HEK293 (cell line): Measurements from ENCODE around the gene SCN10A.

Experiments
- CTCF ChIA-PET: fragments of 350-600 bp; formaldehyde crosslinking; extraction: SDS; loops from one replicate; lab custom pipeline; 2021; ENCODE audit warnings: antibody characterized with exemption; lab: Yijun Ruan, JAX
- POLR2A ChIA-PET: fragments of 300-600 bp; formaldehyde crosslinking; extraction: SDS; loops from one replicate; lab custom pipeline; 2020; ENCODE audit warnings: antibody characterized with exemption, inconsistent platforms; lab: Yijun Ruan, JAX
- H3K27ac ChIP-seq: fragments of 200-500 bp; sonication (Bioruptor generic); 2 replicates; pipeline ENCODE4 v1.5.1; 2014; ENCODE audit warnings: low read depth, low read length, control low read depth, inconsistent platforms; ENCODE audit errors: extremely low read depth
- H3K36me3 ChIP-seq, 2 experiments: fragments of 200-500 bp in 1 of 2; sonication (Bioruptor generic) in 1 of 2; 1 replicate in 1 of 2; 2 replicates in 1 of 2; pipeline ENCODE4 v1.5.1; 2014 to 2017; ENCODE audit warnings: inconsistent platforms in 2 of 2, low read length in 2 of 2; ENCODE audit not compliant: control insufficient read depth in 2 of 2, insufficient read depth in 1 of 2
- H3K4me1 ChIP-seq: fragments of 200-500 bp; sonication (Bioruptor generic); 2 replicates; pipeline ENCODE4 v1.5.1; 2014; ENCODE audit warnings: mild to moderate bottlenecking, low read length, inconsistent platforms; ENCODE audit not compliant: control insufficient read depth, insufficient read depth
- H3K4me3 ChIP-seq: 2 replicates; pipeline ENCODE4 v1.5.1; 2011; ENCODE audit warnings: low read depth, mild to moderate bottlenecking, control low read depth, low read length, moderate library complexity
- H3K9me3 ChIP-seq: fragments of 200-500 bp; sonication (Bioruptor generic); 2 replicates; pipeline ENCODE4 v1.5.1; 2014; ENCODE audit warnings: low read depth, low read length, inconsistent platforms; ENCODE audit not compliant: control insufficient read depth, insufficient read depth
- CTCF ChIP-seq: fragments of 450-650 bp; formaldehyde crosslinking; IDR thresholded peaks from 2 replicates; pipeline ENCODE4 v1.5.1; 2016; ENCODE audit warnings: missing biosample characterization, missing genetic modification characterization
- ZFP3 ChIP-seq: fragments of 450-650 bp; formaldehyde crosslinking; IDR thresholded peaks from 2 replicates; pipeline ENCODE4 v1.5.1; 2016; ENCODE audit warnings: low read depth, missing biosample characterization, missing genetic modification characterization
- ZFP41 ChIP-seq: fragments of 450-650 bp; formaldehyde crosslinking; IDR thresholded peaks from 2 replicates; pipeline ENCODE4 v1.5.1; 2016; ENCODE audit warnings: missing biosample characterization, missing genetic modification characterization, borderline replicate concordance
- ZNF248 ChIP-seq: fragments of 450-650 bp; formaldehyde crosslinking; IDR thresholded peaks from 2 replicates; pipeline ENCODE4 v1.5.1; 2017; ENCODE audit warnings: missing biosample characterization, missing genetic modification characterization
- ZNF266 ChIP-seq: fragments of 450-650 bp; formaldehyde crosslinking; IDR thresholded peaks from 2 replicates; pipeline ENCODE4 v1.5.1; 2016; ENCODE audit warnings: missing biosample characterization, missing genetic modification characterization, low read depth
- ZNF433 ChIP-seq: fragments of 450-650 bp; formaldehyde crosslinking; IDR thresholded peaks from 2 replicates; pipeline ENCODE4 v1.5.1; 2016; ENCODE audit warnings: missing biosample characterization, missing genetic modification characterization, low read depth
- ZNF529 ChIP-seq: fragments of 450-650 bp; formaldehyde crosslinking; IDR thresholded peaks from 2 replicates; pipeline ENCODE4 v1.5.1; 2017; ENCODE audit warnings: missing genetic modification characterization, missing biosample characterization; ENCODE audit not compliant: insufficient replicate concordance
- ZNF530 ChIP-seq: fragments of 450-650 bp; formaldehyde crosslinking; IDR thresholded peaks from 2 replicates; pipeline ENCODE4 v1.5.1; 2016; ENCODE audit warnings: low read depth, missing biosample characterization, missing genetic modification characterization
- ZNF704 ChIP-seq: fragments of 450-650 bp; formaldehyde crosslinking; IDR thresholded peaks from 2 replicates; pipeline ENCODE4 v1.5.1; 2016; ENCODE audit warnings: missing biosample characterization, missing genetic modification characterization
- ZNF830 ChIP-seq: fragments of 450-650 bp; IDR thresholded peaks from 2 replicates; pipeline ENCODE4 v1.5.0; 2018; ENCODE audit warnings: missing biosample characterization, missing genetic modification characterization, low read depth, mild to moderate bottlenecking, moderate library complexity
- ZNF837 ChIP-seq: fragments of 450-650 bp; formaldehyde crosslinking; IDR thresholded peaks from 2 replicates; pipeline ENCODE4 v1.5.1; 2016; ENCODE audit warnings: missing biosample characterization, missing genetic modification characterization
- ZSCAN4 ChIP-seq: fragments of 450-650 bp; formaldehyde crosslinking; IDR thresholded peaks from 2 replicates; pipeline ENCODE4 v1.5.1; 2017; ENCODE audit warnings: missing biosample characterization, missing genetic modification characterization
- TF ChIP-seq, protein P1 (sequence below): fragments of 450-650 bp; formaldehyde crosslinking; IDR thresholded peaks from 2 replicates; pipeline ENCODE4 v1.5.1; 2016; ENCODE audit warnings: missing biosample characterization, missing genetic modification characterization
- TF ChIP-seq, protein P2 (sequence below): fragments of 450-650 bp; formaldehyde crosslinking; IDR thresholded peaks from 2 replicates; pipeline ENCODE4 v1.5.1; 2016; ENCODE audit warnings: missing biosample characterization, missing genetic modification characterization
- TF ChIP-seq, protein P3 (sequence below): fragments of 450-650 bp; formaldehyde crosslinking; IDR thresholded peaks from 2 replicates; pipeline ENCODE4 v1.5.1; 2016; ENCODE audit warnings: missing biosample characterization, missing genetic modification characterization
- TF ChIP-seq, protein P4 (sequence below): fragments of 450-650 bp; formaldehyde crosslinking; IDR thresholded peaks from 2 replicates; pipeline ENCODE4 v1.5.1; 2016; ENCODE audit warnings: missing biosample characterization, missing genetic modification characterization, low read depth

Gene SCN10A

GRCh38 chr3:38653685-38654537 lies 162.1 kb downstream of the SCN10A start:
- no peaks in the 10 kb centered on the region for H3K36me3 ChIP-seq
- ChIA-PET CTCF (interaction anchor here (0.6 to 4.0 kb wide), 5 partner anchors 134 to 489 kb away, joined by 3 to 65 read pairs (median 8); partner anchors contain the start of gene EXOG), POLR2A (no interaction called here)
- no peaks in the 10 kb centered on the region for H3K9me3 ChIP-seq
- H3K4me1 ChIP-seq = no peaks in the 10 kb centered on the region
- TF ChIP-seq ZNF248 (tag by site-specific recombination) (no peak), ZNF530 (no peak), ZNF837 (tag by site-specific recombination) (no peak), CTCF (tag by site-specific recombination) (no peak), ZNF433 (no peak), ZFP3 (tag by site-specific recombination) (no peak), ZNF704 (tag by site-specific recombination) (no peak)
- TF ChIP-seq, protein P1, sequence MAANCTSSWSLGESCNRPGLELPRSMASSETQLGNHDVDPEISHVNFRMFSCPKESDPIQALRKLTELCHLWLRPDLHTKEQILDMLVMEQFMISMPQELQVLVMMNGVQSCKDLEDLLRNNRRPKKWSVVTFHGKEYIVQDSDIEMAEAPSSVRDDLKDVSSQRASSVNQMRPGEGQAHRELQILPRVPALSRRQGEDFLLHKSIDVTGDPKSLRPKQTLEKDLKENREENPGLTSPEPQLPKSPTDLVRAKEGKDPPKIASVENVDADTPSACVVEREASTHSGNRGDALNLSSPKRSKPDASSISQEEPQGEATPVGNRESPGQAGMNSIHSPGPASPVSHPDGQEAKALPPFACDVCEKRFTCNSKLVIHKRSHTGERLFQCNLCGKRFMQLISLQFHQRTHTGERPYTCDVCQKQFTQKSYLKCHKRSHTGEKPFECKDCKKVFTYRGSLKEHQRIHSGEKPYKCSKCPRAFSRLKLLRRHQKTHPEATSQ = no peak
- TF ChIP-seq, protein P2, sequence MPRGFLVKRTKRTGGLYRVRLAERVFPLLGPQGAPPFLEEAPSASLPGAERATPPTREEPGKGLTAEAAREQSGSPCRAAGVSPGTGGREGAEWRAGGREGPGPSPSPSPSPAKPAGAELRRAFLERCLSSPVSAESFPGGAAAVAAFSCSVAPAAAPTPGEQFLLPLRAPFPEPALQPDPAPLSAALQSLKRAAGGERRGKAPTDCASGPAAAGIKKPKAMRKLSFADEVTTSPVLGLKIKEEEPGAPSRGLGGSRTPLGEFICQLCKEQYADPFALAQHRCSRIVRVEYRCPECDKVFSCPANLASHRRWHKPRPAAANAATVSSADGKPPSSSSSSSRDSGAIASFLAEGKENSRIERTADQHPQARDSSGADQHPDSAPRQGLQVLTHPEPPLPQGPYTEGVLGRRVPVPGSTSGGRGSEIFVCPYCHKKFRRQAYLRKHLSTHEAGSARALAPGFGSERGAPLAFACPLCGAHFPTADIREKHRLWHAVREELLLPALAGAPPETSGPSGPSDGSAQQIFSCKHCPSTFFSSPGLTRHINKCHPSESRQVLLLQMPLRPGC (tag by site-specific recombination) = no peak
- no peak overlapping the region for H3K27ac ChIP-seq
- H3K4me3 ChIP-seq = no peak overlapping the region

GRCh38 chr3:38652934-38653333 lies 163.1 kb downstream of the SCN10A start:
- no peaks in the 10 kb centered on the region for H3K9me3 ChIP-seq
- CTCF ChIA-PET = interaction anchor here (0.5 to 3.6 kb wide), 10 partner anchors 9 to 158 kb away, joined by 3 to 46 read pairs (median 4); no protein-coding TSS in a partner anchor
- no peak overlapping the region for H3K4me3 ChIP-seq
- no peak overlapping the region for H3K27ac ChIP-seq
- no peaks in the 10 kb centered on the region for H3K36me3 ChIP-seq
- POLR2A ChIA-PET = no interaction called here
- H3K4me1 ChIP-seq = no peaks in the 10 kb centered on the region
- TF ChIP-seq, protein P3, sequence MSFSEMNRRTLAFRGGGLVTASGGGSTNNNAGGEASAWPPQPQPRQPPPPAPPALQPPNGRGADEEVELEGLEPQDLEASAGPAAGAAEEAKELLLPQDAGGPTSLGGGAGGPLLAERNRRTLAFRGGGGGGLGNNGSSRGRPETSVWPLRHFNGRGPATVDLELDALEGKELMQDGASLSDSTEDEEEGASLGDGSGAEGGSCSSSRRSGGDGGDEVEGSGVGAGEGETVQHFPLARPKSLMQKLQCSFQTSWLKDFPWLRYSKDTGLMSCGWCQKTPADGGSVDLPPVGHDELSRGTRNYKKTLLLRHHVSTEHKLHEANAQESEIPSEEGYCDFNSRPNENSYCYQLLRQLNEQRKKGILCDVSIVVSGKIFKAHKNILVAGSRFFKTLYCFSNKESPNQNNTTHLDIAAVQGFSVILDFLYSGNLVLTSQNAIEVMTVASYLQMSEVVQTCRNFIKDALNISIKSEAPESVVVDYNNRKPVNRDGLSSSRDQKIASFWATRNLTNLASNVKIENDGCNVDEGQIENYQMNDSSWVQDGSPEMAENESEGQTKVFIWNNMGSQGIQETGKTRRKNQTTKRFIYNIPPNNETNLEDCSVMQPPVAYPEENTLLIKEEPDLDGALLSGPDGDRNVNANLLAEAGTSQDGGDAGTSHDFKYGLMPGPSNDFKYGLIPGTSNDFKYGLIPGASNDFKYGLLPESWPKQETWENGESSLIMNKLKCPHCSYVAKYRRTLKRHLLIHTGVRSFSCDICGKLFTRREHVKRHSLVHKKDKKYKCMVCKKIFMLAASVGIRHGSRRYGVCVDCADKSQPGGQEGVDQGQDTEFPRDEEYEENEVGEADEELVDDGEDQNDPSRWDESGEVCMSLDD (tag by site-specific recombination) = no peak
- TF ChIP-seq ZNF529 (no peak), ZNF830 (no peak), ZFP41 (no peak), ZNF704 (tag by site-specific recombination) (no peak), ZSCAN4 (tag by site-specific recombination) (no peak), ZNF266 (tag by site-specific recombination) (no peak)
- TF ChIP-seq, protein P4, sequence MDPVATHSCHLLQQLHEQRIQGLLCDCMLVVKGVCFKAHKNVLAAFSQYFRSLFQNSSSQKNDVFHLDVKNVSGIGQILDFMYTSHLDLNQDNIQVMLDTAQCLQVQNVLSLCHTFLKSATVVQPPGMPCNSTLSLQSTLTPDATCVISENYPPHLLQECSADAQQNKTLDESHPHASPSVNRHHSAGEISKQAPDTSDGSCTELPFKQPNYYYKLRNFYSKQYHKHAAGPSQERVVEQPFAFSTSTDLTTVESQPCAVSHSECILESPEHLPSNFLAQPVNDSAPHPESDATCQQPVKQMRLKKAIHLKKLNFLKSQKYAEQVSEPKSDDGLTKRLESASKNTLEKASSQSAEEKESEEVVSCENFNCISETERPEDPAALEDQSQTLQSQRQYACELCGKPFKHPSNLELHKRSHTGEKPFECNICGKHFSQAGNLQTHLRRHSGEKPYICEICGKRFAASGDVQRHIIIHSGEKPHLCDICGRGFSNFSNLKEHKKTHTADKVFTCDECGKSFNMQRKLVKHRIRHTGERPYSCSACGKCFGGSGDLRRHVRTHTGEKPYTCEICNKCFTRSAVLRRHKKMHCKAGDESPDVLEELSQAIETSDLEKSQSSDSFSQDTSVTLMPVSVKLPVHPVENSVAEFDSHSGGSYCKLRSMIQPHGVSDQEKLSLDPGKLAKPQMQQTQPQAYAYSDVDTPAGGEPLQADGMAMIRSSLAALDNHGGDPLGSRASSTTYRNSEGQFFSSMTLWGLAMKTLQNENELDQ (tag by site-specific recombination) = no peak
